Mesothelial cell of epicardium (in vitro differentiated cells): ENCODE measurements around the gene NPAS2. TPM values are rescaled to one million over a fixed set of nuclear protein-coding genes. Genes with fewer than 3 reads are reported as not detected.

Source experiments
- DNase-seq, 2 experiments: peaks; one replicate each; pipeline ENCODE4 v3.0.0; 2021; ENCODE audit warnings: low spot score in 2 of 2; ENCODE audit not compliant: unreplicated experiment in 2 of 2
- H3K27ac Mint-ChIP-seq: 2 replicates; pipeline ENCODE4 v1.8.0; 2021; ENCODE audit warnings: mixed read lengths
- H3K27me3 Mint-ChIP-seq: 2 replicates; pipeline ENCODE4 v1.8.0; 2021; ENCODE audit warnings: low read depth, mixed read lengths
- H3K36me3 Mint-ChIP-seq: 2 replicates; pipeline ENCODE4 v1.8.0; 2021; ENCODE audit warnings: mixed read lengths
- H3K4me1 Mint-ChIP-seq: 2 replicates; pipeline ENCODE4 v1.8.0; 2021; ENCODE audit warnings: mixed read lengths
- H3K4me3 Mint-ChIP-seq: 2 replicates; pipeline ENCODE4 v1.8.0; 2021; ENCODE audit warnings: mild to moderate bottlenecking, moderate library complexity, mixed read lengths
- H3K9me3 Mint-ChIP-seq: 2 replicates; pipeline ENCODE4 v1.8.0; 2021; ENCODE audit warnings: mixed read lengths
- total RNA-seq: library from RNA; stranded (reverse); gene quantifications from 3 replicates; pipeline ENCODE4 v1.2.1, GENCODE V29; 2021
- TF ChIP-seq, protein P1 (sequence below): fragments of 200-600 bp; sonication (generic); IDR thresholded peaks from one replicate; pipeline ENCODE4 v1.5.0; 2021; ENCODE audit warnings: antibody characterized with exemption; ENCODE audit not compliant: unreplicated experiment

The NPAS2 gene
- total RNA-seq, 1 donor from 2014 or later: 5.4 TPM

DNA sequence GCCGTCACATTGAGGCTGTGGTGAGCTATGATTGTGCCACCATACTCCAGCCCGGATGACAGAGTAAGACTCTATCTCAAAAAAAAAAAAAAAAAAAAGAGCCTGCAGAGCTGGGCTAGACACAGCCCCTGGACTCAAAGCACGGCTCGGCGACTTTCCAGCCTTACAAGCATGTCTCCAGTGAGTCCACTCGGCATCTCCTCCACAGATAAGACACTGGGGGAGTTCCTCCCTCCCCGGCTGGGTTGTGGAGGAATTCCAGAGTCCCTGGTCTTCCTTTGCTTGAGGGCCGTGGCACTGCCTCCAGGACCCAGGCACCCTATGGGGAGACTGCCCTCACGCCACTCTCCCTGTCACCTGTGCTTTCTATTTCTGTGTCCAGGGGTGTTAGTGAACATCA, 151.3 kb downstream of the NPAS2 start:
- peaks cover 4% of the 10 kb centered on the region for H3K27me3 Mint-ChIP-seq
- no peak overlapping the region for H3K27ac Mint-ChIP-seq
- H3K36me3 Mint-ChIP-seq: no peaks in the 10 kb centered on the region
- TF ChIP-seq, protein P1, sequence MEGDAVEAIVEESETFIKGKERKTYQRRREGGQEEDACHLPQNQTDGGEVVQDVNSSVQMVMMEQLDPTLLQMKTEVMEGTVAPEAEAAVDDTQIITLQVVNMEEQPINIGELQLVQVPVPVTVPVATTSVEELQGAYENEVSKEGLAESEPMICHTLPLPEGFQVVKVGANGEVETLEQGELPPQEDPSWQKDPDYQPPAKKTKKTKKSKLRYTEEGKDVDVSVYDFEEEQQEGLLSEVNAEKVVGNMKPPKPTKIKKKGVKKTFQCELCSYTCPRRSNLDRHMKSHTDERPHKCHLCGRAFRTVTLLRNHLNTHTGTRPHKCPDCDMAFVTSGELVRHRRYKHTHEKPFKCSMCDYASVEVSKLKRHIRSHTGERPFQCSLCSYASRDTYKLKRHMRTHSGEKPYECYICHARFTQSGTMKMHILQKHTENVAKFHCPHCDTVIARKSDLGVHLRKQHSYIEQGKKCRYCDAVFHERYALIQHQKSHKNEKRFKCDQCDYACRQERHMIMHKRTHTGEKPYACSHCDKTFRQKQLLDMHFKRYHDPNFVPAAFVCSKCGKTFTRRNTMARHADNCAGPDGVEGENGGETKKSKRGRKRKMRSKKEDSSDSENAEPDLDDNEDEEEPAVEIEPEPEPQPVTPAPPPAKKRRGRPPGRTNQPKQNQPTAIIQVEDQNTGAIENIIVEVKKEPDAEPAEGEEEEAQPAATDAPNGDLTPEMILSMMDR: no peak
- no peaks in the 10 kb centered on the region for H3K4me1 Mint-ChIP-seq
- no peak for DNase-seq
- no peak overlapping the region for H3K4me3 Mint-ChIP-seq
- H3K9me3 Mint-ChIP-seq: no peaks in the 10 kb centered on the region

DNA sequence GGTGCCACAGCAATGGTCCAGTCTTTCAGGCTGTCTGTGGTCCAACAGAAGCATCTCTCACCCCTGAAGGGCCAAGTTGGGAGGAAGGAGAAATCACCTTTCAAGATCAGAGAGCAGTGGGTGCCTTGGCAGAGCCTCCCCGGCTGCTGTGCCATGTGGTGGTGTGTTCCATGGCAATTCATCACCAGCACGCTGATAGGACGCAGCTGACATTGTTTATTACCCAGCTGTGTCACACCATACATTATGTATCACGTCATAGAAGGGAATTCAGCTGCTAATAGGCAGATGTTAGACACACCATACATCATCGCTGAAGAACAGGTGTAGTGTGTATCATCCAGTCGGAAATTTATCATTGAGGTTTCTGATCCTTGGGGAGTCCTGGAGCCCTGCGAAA, 152.5 kb downstream of the NPAS2 start:
- no peaks in the 10 kb centered on the region for H3K4me1 Mint-ChIP-seq
- H3K27ac Mint-ChIP-seq: no peak overlapping the region
- DNase-seq: no peak
- H3K27me3 Mint-ChIP-seq: peaks cover 4% of the 10 kb centered on the region
- H3K36me3 Mint-ChIP-seq: no peaks in the 10 kb centered on the region
- no peaks in the 10 kb centered on the region for H3K9me3 Mint-ChIP-seq
- no peak overlapping the region for H3K4me3 Mint-ChIP-seq
- TF ChIP-seq, protein P1: no peak

DNA sequence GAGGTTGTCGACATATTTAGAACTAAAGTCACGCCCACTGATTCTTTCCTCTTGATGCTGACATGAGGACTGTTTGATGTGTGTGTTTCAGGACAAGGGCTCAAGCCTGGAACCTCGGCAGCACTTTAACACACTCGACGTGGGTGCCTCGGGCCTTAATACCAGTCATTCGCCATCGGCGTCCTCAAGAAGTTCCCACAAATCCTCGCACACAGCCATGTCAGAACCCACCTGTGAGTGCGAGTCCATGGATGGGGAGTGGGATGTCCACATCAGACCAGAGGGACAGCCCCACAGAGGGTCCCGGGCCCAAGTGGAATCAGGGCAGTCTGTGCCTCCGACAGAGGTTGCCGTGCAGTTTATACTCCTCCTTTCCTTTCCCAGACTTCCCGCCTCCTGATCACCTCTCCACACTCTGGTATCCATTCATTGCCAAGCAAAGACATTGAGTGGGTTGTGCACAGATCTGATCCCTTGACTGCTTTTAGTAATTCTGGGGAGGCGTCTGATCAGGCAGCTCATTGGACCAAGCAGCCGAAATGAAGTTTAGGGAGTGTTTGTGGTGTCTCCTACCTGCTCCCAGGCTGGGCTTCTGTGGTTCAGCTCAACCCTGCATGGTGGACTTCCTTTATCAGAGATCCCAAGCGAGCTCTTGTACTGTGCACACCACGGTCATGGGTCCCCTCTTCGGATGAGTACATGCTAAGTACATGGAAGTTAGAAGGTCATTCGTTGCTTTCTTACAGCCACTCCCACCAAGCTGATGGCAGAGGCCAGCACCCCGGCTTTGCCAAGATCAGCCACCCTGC, 155.0 kb downstream of the NPAS2 start:
- Mint-ChIP-seq H3K4me1 (no peaks in the 10 kb centered on the region), H3K27ac (no peak overlapping the region), H3K4me3 (no peak overlapping the region), H3K9me3 (no peaks in the 10 kb centered on the region), H3K27me3 (no peaks in the 10 kb centered on the region), H3K36me3 (no peaks in the 10 kb centered on the region)
- DNase-seq: no peak
- TF ChIP-seq, protein P1: no peak

DNA sequence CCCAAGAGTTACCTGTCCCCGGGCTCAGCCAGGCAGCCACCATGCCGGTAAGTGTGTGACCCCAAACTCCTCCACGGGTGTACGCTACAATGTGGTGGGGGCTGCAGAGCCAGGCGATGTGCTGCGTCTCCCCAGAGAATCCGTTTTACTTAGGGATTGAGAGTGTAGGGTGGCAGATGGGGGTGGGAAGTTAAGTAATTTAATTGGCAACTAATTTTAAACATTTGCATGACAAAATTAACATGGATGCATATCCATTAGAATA, 155.5 kb downstream of the NPAS2 start:
- Mint-ChIP-seq H3K4me3 (no peak overlapping the region), H3K4me1 (no peaks in the 10 kb centered on the region), H3K27me3 (no peaks in the 10 kb centered on the region), H3K27ac (no peak overlapping the region), H3K9me3 (no peaks in the 10 kb centered on the region), H3K36me3 (no peaks in the 10 kb centered on the region)
- TF ChIP-seq, protein P1: no peak
- no peak for DNase-seq

DNA sequence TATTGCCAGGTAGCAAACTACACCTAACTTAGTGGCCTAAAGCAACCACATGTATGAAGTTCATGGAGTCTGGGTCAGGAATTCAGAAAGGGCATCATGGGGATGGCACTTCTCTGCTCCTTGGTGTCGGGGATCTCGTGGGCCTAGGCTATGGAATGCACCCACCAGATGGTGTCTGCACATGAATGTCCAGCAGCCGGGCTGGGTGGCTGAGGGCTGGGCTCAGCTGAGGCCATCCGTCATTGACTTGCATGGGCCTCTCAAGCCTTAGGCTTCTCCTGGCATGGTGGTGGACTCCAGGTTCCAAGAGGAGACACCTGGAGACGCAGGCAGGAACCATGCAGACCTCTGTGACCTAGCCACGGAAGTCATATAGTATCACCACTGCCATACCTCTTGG, 156.1 kb downstream of the NPAS2 start:
- H3K9me3 Mint-ChIP-seq: no peaks in the 10 kb centered on the region
- no peaks in the 10 kb centered on the region for H3K36me3 Mint-ChIP-seq
- H3K27me3 Mint-ChIP-seq: no peaks in the 10 kb centered on the region
- H3K4me1 Mint-ChIP-seq: no peaks in the 10 kb centered on the region
- TF ChIP-seq, protein P1: no peak
- DNase-seq: no peak
- H3K4me3 Mint-ChIP-seq: no peak overlapping the region
- no peak overlapping the region for H3K27ac Mint-ChIP-seq
